HG03378 (cell line): ENCODE results near the gene CDC42EP4.
A peak's percentile ranks its signal among the peaks of the same experiment; 100 is the strongest.

Experiments
- ATAC-seq: cut with Tn5 transposase; IDR thresholded peaks from one replicate; pipeline ENCODE4 v1.9.1; 2021; ENCODE audit warnings: mild to moderate bottlenecking, moderate library complexity; ENCODE audit not compliant: unreplicated experiment

The CDC42EP4 gene

GRCh38 chr17:73311781-73312641 is at the start of gene CDC42EP4:
Gene CDC42EP4, minus strand, starts transcription at chr17:73312001. Its CDS starts 25,501 bp downstream, at chr17:73286500.
- ATAC-seq = peak; percentile 78

GRCh38 chr17:73360961-73361761 is 49.4 kb upstream of the CDC42EP4 start:
- no peak for ATAC-seq

- no peak for ATAC-seq
Observed at GRCh38 chr17:73359987-73360410, 48.2 kb upstream of the CDC42EP4 start.

GRCh38 chr17:73359352-73359751 is 47.6 kb upstream of the CDC42EP4 start:
- no peak for ATAC-seq

- no peak for ATAC-seq
Observed at GRCh38 chr17:73358668-73359067, 46.9 kb upstream of the CDC42EP4 start.

GRCh38 chr17:73357981-73358380 is 46.2 kb upstream of the CDC42EP4 start:
- ATAC-seq = no peak

- ATAC-seq = no peak
Observed at GRCh38 chr17:73357318-73357717, 45.5 kb upstream of the CDC42EP4 start.

- ATAC-seq = no peak
Observed at GRCh38 chr17:73356561-73357170, 44.9 kb upstream of the CDC42EP4 start.

GRCh38 chr17:73354423-73355284 is 42.9 kb upstream of the CDC42EP4 start:
- no peak for ATAC-seq

- ATAC-seq = no peak
Observed at GRCh38 chr17:73352261-73352660, 40.5 kb upstream of the CDC42EP4 start.

GRCh38 chr17:73351764-73352163 is 40.0 kb upstream of the CDC42EP4 start:
- ATAC-seq = no peak

GRCh38 chr17:73350864-73351263 is 39.1 kb upstream of the CDC42EP4 start:
- no peak for ATAC-seq

GRCh38 chr17:73349647-73350046 is 37.8 kb upstream of the CDC42EP4 start:
- no peak for ATAC-seq

GRCh38 chr17:73349138-73349537 is 37.3 kb upstream of the CDC42EP4 start:
- no peak for ATAC-seq

GRCh38 chr17:73348829-73349095 is 37.0 kb upstream of the CDC42EP4 start:
- no peak for ATAC-seq

GRCh38 chr17:73348018-73348828 is 36.4 kb upstream of the CDC42EP4 start:
- no peak for ATAC-seq

- no peak for ATAC-seq
Observed at GRCh38 chr17:73347351-73347750, 35.5 kb upstream of the CDC42EP4 start.

GRCh38 chr17:73346501-73347162 is 34.8 kb upstream of the CDC42EP4 start:
- ATAC-seq = no peak

- ATAC-seq = no peak
Observed at GRCh38 chr17:73343739-73344454, 32.1 kb upstream of the CDC42EP4 start.
